HEK293T (cell line): ENCODE data around the gene PCDHA9.

Experiments used
- CTCF ChIA-PET: fragments of 350-600 bp; formaldehyde crosslinking; extraction: SDS; loops from one replicate; lab custom pipeline; 2021; ENCODE audit warnings: antibody characterized with exemption, inconsistent platforms; lab: Yijun Ruan, JAX
- POLR2A ChIA-PET: fragments of 350-600 bp; formaldehyde crosslinking; extraction: SDS; loops from one replicate; lab custom pipeline; 2020; ENCODE audit warnings: antibody characterized with exemption, inconsistent platforms; lab: Yijun Ruan, JAX
- DNase-seq: peaks from one replicate; pipeline ENCODE4 v3.0.0; 2012; ENCODE audit warnings: mixed read lengths; ENCODE audit errors: extremely low spot score
- ARNT ChIP-seq: fragments of 450-650 bp; IDR thresholded peaks from 2 replicates; pipeline ENCODE4 v1.6.1; 2017; ENCODE audit warnings: mild to moderate bottlenecking
- BHLHE40 ChIP-seq: fragments of 450-650 bp; IDR thresholded peaks from 2 replicates; pipeline ENCODE4 v1.6.1; 2016; ENCODE audit warnings: mild to moderate bottlenecking, moderate library complexity, borderline replicate concordance
- CTBP1 ChIP-seq: fragments of 450-650 bp; IDR thresholded peaks from 2 replicates; pipeline ENCODE4 v1.6.1; 2016; ENCODE audit warnings: borderline replicate concordance
- ELF4 ChIP-seq: fragments of 450-650 bp; IDR thresholded peaks from 2 replicates; pipeline ENCODE4 v1.6.1; 2017; ENCODE audit warnings: antibody characterized with exemption
- FOXA1 ChIP-seq: fragments of 450-650 bp; IDR thresholded peaks from 2 replicates; pipeline ENCODE4 v1.6.1; 2016; ENCODE audit warnings: mild to moderate bottlenecking
- FOXK2 ChIP-seq: fragments of 450-650 bp; IDR thresholded peaks from 2 replicates; pipeline ENCODE4 v1.6.1; 2016; ENCODE audit warnings: mild to moderate bottlenecking
- FOXM1 ChIP-seq: fragments of 450-650 bp; IDR thresholded peaks from 2 replicates; pipeline ENCODE4 v1.6.1; 2017; ENCODE audit warnings: mild to moderate bottlenecking, borderline replicate concordance
- HDGF ChIP-seq: fragments of 450-650 bp; IDR thresholded peaks from 2 replicates; pipeline ENCODE4 v1.6.1; 2017; ENCODE audit warnings: antibody characterized with exemption, borderline replicate concordance
- L3MBTL2 ChIP-seq: fragments of 450-650 bp; conservative IDR thresholded peaks from 2 replicates; pipeline ENCODE4 v1.6.1; 2016; ENCODE audit warnings: mild to moderate bottlenecking
- LEF1 ChIP-seq: fragments of 450-650 bp; IDR thresholded peaks from 2 replicates; pipeline ENCODE4 v1.6.1; 2017; ENCODE audit warnings: mild to moderate bottlenecking, borderline replicate concordance
- NFRKB ChIP-seq: fragments of 450-650 bp; IDR thresholded peaks from 2 replicates; pipeline ENCODE4 v1.6.1; 2016; ENCODE audit warnings: mild to moderate bottlenecking, moderate library complexity
- PKNOX1 ChIP-seq: fragments of 450-650 bp; IDR thresholded peaks from 2 replicates; pipeline ENCODE4 v1.6.1; 2016
- SP1 ChIP-seq: fragments of 450-650 bp; IDR thresholded peaks from 2 replicates; pipeline ENCODE4 v1.6.1; 2017
- SUZ12 ChIP-seq: fragments of 450-650 bp; IDR thresholded peaks from 2 replicates; pipeline ENCODE4 v1.6.1; 2016; ENCODE audit warnings: mild to moderate bottlenecking
- TARDBP ChIP-seq: fragments of 450-650 bp; IDR thresholded peaks from 2 replicates; pipeline ENCODE4 v1.6.1; 2016
- ZNF384 ChIP-seq: fragments of 450-650 bp; IDR thresholded peaks from 2 replicates; pipeline ENCODE4 v1.6.1; 2016

PCDHA9 gene

GRCh38 chr5:140857177-140857986 is 9.2 kb downstream of the PCDHA9 start:
- no peak for TF ChIP-seq BHLHE40
- TF ChIP-seq LEF1: no peak
- no peak for TF ChIP-seq ZNF384
- TF ChIP-seq FOXK2: no peak
- no peak for TF ChIP-seq ELF4
- no peak for TF ChIP-seq L3MBTL2
- no peak for TF ChIP-seq ARNT
- TF ChIP-seq NFRKB: no peak
- TF ChIP-seq FOXA1: no peak
- ChIA-PET CTCF (interaction anchor here (1.8 to 2.0 kb wide), 2 partner anchors 8 to 183 kb away, joined by 7 to 26 read pairs; no protein-coding TSS in a partner anchor), POLR2A (no interaction called here)
- no peak for DNase-seq

- ChIA-PET POLR2A (no interaction called here), CTCF (no interaction called here)
- TF ChIP-seq CTBP1: no peak
- no peak for TF ChIP-seq HDGF
- TF ChIP-seq L3MBTL2: no peak
- no peak for TF ChIP-seq ZNF384
- TF ChIP-seq SP1: no peak
- no peak for TF ChIP-seq PKNOX1
- TF ChIP-seq TARDBP: no peak
- TF ChIP-seq ARNT: no peak
- no peak for TF ChIP-seq NFRKB
- no peak for TF ChIP-seq FOXM1
- no peak for TF ChIP-seq FOXA1
- TF ChIP-seq LEF1: no peak
- TF ChIP-seq FOXK2: no peak
- no peak for TF ChIP-seq SUZ12
- TF ChIP-seq BHLHE40: no peak
- TF ChIP-seq ELF4: no peak
- DNase-seq: no peak
These were observed 9.7 kb downstream of the PCDHA9 start for GRCh38 chr5:140857987-140858240.

GRCh38 chr5:140862441-140863295 is 14.5 kb downstream of the PCDHA9 start:
- TF ChIP-seq NFRKB: no peak
- no peak for TF ChIP-seq TARDBP
- TF ChIP-seq FOXK2: no peak
- no peak for TF ChIP-seq CTBP1
- CTCF ChIA-PET: no interaction called here
- DNase-seq: no peak
- POLR2A ChIA-PET: no interaction called here

GRCh38 chr5:140868721-140869554 is 20.8 kb downstream of the PCDHA9 start, which contains the start of gene PCDHA11:
Gene PCDHA11, plus strand, starts transcription at chr5:140868957. Its CDS starts 147 bp downstream, at chr5:140869104.
- POLR2A ChIA-PET: interaction anchor here (1.3 to 1.4 kb wide), 2 partner anchors 58 to 171 kb away, joined by 4 to 33 read pairs; no protein-coding TSS in a partner anchor

GRCh38 chr5:140869555-140869886 is 21.3 kb downstream of the PCDHA9 start:
- POLR2A ChIA-PET: interaction anchor here (1.3 to 1.4 kb wide), 2 partner anchors 57 to 171 kb away, joined by 4 to 33 read pairs; no protein-coding TSS in a partner anchor
- DNase-seq: no peak
- no peak for TF ChIP-seq ELF4
- no peak for TF ChIP-seq ARNT
- TF ChIP-seq L3MBTL2: no peak
- TF ChIP-seq SP1: no peak
- TF ChIP-seq NFRKB: no peak
- no peak for TF ChIP-seq PKNOX1
- TF ChIP-seq TARDBP: no peak
- TF ChIP-seq CTBP1: no peak
- TF ChIP-seq ZNF384: no peak
- TF ChIP-seq SUZ12: no peak
- no peak for TF ChIP-seq LEF1
- TF ChIP-seq BHLHE40: no peak
- TF ChIP-seq FOXM1: no peak
- TF ChIP-seq FOXA1: no peak
- TF ChIP-seq HDGF: no peak
- CTCF ChIA-PET: interaction anchor here (0.6 to 2.3 kb wide), 20 partner anchors 8 to 312 kb away, joined by 3 to 80 read pairs (median 5); partner anchors contain the start of genes PCDHA1, PCDHA10, PCDHA8 and PCDHAC1

More at GRCh38 chr5:140868721-140869554, 20.8 kb downstream of the PCDHA9 start, which contains the start of gene PCDHA11:
- CTCF ChIA-PET: interaction anchor here (0.6 to 2.3 kb wide), 20 partner anchors 8 to 311 kb away, joined by 3 to 80 read pairs (median 5); partner anchors contain the start of genes PCDHA1, PCDHA10, PCDHA8 and PCDHAC1
- no peak for TF ChIP-seq ARNT
- no peak for TF ChIP-seq CTBP1
- no peak for TF ChIP-seq SP1
- 0 out of 2 replicates have a peak, but pooled peaks have one; percentile 24 for TF ChIP-seq L3MBTL2
- peak; percentile 52 for DNase-seq
